HG03060 (cell line): ENCODE measurements around the gene CLUH.
A peak's percentile ranks its signal among the peaks of the same experiment; 100 is the strongest.

Experiments used
- ATAC-seq: cut with Tn5 transposase; IDR thresholded peaks from one replicate; pipeline ENCODE4 v1.9.1; 2021; ENCODE audit warnings: low read depth, moderate number of reproducible peaks; ENCODE audit not compliant: unreplicated experiment

The CLUH gene, protein sequence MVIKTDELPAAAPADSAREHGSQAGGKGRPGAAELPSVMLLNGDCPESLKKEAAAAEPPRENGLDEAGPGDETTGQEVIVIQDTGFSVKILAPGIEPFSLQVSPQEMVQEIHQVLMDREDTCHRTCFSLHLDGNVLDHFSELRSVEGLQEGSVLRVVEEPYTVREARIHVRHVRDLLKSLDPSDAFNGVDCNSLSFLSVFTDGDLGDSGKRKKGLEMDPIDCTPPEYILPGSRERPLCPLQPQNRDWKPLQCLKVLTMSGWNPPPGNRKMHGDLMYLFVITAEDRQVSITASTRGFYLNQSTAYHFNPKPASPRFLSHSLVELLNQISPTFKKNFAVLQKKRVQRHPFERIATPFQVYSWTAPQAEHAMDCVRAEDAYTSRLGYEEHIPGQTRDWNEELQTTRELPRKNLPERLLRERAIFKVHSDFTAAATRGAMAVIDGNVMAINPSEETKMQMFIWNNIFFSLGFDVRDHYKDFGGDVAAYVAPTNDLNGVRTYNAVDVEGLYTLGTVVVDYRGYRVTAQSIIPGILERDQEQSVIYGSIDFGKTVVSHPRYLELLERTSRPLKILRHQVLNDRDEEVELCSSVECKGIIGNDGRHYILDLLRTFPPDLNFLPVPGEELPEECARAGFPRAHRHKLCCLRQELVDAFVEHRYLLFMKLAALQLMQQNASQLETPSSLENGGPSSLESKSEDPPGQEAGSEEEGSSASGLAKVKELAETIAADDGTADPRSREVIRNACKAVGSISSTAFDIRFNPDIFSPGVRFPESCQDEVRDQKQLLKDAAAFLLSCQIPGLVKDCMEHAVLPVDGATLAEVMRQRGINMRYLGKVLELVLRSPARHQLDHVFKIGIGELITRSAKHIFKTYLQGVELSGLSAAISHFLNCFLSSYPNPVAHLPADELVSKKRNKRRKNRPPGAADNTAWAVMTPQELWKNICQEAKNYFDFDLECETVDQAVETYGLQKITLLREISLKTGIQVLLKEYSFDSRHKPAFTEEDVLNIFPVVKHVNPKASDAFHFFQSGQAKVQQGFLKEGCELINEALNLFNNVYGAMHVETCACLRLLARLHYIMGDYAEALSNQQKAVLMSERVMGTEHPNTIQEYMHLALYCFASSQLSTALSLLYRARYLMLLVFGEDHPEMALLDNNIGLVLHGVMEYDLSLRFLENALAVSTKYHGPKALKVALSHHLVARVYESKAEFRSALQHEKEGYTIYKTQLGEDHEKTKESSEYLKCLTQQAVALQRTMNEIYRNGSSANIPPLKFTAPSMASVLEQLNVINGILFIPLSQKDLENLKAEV (N-terminal part only)

DNA sequence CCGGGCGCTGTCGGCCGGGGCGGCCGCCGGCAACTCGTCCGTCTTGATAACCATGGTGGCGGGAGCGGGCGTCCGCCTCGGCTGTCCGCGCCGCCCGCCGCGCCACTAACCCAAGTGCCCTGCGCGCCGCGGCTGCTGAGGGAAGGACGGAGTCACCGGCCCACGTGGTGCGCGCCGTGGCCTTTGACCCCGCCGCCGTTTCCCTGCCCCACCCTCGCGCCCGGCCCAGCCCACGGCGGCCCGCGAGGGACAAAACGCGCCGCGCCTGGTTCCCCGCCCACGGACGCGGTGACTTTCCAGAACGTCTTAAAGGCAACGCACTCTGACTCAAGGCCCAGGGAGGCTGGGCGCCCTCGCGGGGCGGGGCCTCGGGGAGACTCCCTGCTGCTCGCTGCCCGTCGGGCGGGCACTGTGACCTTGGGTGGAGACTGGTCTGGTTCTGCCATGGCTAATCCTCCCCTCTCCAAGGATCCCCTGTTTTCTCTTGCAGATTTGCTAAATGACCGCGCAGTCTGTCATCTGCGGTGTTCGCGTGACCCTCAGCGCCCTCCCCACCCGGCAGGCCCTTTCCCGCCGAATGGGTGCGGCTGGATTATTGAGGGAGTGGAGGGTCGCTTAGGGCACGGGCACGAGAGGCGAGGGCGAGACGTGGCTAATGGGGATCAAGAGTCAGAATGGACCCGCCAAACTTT, at the start of gene CLUH:
Gene CLUH (minus strand): TSS at position 157 of the 692 bp plus-strand sequence. CDS start 103 bp downstream, at position 54.
- ATAC-seq, result peak; percentile 72

- ATAC-seq, result no peak
These were observed 47.3 kb upstream of the CLUH start for GRCh38 chr17:2758870-2759269.

DNA sequence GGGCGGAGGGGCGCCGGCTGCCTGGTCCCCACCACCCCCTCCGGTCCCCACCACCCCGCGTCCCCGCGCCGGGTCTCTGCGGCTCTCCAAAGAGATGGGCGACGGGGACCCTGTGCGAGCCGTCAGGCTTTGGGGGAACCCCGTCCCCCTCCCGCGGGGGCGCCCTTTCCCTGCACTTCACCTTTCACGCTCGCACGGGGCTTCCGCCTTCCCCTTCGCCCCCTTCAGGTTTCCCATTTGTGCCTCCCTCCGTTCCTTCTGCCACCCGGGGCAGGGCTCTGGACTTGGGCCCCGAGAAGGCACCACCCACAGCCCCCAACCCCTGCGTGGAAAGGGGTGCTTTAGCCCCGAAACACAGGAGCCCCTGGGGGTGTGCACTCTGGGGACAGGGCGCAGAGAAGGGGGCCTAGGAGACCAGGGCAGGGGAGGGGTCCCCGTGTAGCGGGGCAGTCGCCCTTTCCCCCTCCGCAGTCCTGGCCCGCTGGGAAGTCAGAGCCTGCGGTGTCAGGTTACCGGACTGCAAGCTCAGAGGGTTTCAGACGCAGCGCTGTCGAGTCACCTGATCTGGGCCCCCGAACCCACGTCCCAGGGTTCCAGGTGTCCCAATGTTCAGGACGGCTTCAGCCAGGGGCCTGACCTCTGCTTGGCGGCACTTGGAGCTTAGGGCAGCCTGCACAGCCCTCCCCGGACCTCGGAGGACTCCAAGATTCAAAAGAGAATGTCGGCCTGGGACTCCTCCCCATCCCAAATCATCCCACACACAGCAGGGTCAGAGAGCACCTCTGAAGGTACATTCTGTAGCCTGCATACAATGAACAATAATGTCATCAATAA, 44.5 kb upstream of the CLUH start:
- no peak for ATAC-seq

- ATAC-seq, result no peak
These were observed 39.9 kb upstream of the CLUH start for GRCh38 chr17:2751491-2751890.

DNA sequence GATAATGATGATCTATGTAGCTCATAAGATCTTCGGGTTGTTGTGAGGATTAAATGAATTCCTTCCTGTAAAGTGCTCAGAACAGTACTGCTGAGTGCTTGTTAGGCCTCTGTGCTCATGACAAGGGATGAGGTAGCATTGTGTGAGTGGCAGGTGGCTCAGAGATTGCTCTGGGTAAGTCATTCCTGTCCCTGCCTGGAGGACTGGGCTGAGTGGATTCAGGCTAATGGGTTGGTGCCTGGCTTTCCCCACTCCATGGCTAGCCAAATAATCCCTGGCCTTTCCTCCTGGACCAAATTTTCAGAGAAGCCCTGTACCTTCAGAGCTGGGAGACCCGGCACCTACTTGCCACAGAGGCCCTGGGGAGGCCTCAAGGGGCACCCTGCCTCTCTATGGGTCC, 39.2 kb upstream of the CLUH start:
- no peak for ATAC-seq

DNA sequence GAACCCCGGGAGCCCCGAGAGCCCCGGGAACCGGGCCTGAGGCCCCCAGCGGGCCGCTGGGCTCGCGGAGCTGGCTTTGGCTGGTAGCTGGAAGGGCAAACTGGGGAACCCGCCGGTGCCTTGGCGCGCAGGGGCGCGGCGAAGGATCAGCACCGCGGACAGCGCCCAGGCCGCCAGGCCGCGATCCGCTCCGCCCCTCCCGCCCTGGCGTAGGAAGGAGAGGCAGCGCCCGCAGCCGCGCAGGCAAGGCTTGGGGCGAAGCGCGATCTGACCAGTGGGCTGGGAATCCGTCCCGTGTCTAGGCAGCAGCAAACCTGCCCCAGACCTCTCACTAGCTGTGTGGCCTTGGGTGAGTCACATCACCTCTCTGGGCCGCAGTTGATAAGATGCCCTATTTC, 38.2 kb upstream of the CLUH start:
- no peak for ATAC-seq

DNA sequence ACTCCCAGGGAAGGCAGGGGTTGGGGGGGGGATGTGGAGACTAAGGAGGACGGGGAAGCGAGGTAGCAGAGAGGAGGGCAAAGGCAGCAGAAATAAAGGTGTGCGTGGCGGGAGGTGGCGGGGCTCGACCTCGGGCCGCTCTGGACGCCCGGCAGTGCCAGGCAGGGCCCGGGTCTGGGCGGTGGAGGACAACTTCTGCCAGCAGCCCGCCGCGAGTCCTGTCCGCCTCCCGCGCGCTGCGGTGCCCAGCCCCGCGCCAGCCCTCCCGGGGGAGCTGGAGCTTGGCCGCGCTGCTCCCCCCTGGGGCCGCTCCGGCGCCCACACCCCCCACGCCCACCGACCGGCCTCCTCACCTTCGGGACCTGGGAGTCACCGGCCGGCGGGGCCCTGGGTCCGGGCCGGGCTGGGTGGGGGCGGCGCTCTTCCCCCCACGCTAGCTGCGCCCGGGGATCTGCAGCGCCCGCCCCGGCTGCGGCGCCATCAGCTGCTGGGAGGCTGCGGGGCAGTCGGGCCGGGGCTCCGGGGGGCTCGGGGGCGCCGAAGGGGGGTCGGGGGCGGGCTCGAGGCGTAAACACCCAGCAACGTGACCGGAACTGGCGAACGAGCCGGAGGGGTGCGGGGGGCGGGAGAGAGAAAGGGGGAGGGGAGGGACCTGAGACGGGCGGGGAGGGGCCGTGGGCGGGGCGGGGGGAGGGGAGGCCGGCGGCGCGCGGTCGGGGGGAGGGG, 37.7 kb upstream of the CLUH start, which contains the start of gene CCDC92B:
Gene CCDC92B (minus strand): TSS at position 595 of the 726 bp plus-strand sequence. CDS start 14,507 bp downstream, outside the sequence.
- ATAC-seq, result no peak

- ATAC-seq, result no peak
These were observed 33.9 kb upstream of the CLUH start for GRCh38 chr17:2745317-2746037.

GRCh38 chr17:2737693-2738092, 26.1 kb upstream of the CLUH start:
- ATAC-seq, result no peak

GRCh38 chr17:2736956-2737355, 25.4 kb upstream of the CLUH start:
- no peak for ATAC-seq

DNA sequence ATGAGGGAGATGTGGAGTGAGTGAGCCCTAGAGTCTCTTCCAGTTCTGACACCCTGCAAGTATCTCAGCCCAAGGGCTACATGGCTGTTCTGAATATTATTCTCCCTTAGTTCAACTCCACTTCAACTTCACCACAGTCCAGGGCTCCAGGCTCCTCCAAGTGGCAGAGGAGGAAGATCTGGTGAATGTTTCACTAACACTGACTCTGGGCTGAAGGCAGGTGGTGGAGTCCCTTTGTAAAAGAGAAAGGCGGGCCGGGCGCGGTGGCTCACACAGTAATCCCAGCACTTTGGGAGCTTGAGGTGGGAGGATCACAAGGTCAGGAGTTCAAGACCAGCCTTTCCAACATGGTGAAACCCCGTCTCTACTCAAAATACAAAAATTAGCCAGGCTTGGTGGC, 24.3 kb upstream of the CLUH start:
- no peak for ATAC-seq

DNA sequence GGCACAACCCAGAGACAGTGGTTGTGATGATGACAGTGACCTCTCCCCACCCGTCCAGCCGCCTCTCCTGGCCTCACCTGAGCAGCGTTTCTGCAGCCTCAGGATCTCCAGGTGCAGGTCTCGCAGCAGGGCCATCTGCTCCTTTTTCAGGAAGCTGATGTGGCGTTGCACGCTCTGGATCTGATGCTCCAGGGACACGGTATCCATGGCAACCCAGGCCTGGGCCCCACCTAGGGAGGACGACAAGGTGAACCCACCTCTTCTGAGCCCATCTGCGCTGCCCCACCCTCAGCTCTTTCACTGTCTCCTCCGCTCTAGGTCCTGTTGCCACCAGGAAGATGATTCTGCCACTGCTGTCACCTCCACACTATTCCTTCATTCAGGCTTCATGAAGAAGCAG, 23.4 kb upstream of the CLUH start:
- ATAC-seq, result no peak

GRCh38 chr17:2731807-2732206, 20.2 kb upstream of the CLUH start:
- ATAC-seq, result no peak

- ATAC-seq, result no peak
These were observed 19.3 kb upstream of the CLUH start for GRCh38 chr17:2730764-2731353.

GRCh38 chr17:2724784-2725164, 13.2 kb upstream of the CLUH start:
- no peak for ATAC-seq

DNA sequence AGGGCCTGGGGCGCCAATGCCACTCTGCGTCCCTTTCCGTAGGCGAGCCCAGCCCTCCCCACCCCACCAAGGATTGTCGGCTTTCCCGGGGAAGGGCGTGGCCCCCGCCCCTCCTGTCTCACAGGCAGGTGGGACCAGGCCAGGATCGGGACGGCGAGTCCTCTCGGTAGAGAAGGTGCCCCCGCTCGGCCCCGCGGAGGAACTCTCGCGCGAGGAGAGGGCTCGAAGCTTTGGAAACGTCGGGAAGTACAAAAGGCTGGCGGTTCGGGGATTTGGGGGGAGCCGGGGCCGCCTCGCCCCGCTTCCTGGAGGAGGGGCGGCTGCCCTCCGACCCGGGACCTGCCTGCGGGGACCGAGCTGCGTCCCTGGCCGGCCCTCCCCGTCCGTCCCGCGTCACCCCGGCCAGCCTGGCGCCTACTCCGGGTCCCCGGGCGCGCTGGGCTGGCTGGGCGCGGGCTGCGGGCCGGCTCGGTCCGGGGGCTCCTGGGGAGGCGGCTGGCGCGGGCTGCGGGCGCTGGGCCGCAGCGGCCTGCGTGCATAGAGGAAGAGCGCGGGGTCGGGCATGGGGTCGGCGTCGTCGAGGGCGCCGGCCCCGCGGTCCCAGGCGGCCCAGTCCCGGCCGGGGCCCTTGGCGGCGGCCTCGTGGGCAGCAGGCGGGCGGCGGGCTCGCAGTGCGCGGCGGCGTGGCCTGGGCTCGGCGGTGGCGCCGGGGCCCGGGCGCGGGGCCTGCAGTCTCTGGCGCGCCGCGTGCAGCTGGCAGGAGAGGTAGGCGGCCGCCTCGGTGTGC, 12.6 kb upstream of the CLUH start:
- ATAC-seq, result no peak

GRCh38 chr17:2723505-2723996, 12.0 kb upstream of the CLUH start:
- no peak for ATAC-seq
